Endothelial cell of hepatic sinusoid (primary cell): Measurements from ENCODE around the gene POU3F3.

Experiments used
- in situ Hi-C: cut with HindIII; loops from 2 replicates; pipeline ENCODE4 v1.10.0; 2017; ENCODE audit warnings: low sequenced_read_pairs

Gene POU3F3

DNA sequence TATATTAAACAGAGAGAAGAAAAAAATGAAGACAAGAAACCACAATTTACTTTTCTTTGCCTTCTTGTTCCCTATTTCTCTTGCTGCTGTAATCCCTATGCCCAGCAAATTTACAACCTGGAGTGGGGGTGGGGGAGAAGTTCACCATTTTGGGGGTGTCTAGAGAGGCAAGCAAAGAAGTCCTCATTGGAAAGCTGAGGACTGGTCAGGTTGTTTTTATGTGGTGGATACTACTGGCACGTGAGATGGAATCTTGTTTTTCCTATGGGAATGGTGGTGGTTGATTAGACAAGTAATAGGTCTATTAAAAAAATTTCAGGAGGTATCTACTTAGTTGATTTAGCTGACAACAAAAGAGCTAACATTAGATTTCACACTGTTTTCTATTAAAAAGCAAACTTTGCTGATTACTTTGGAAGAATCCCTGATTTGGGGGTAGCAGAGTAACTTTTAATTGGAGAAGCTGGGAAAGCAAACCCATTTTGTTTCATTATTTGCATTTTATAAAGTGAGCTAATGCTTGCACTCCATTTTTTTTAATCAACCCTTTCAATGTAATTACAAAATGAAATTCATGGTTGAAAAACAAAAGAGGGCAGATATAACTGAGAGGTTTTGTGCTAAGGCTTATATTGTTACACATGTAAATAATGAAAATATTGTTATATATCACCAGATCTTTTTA lies 6.0 kb downstream of the POU3F3 start:
- in situ Hi-C loops, result no loop called here

DNA sequence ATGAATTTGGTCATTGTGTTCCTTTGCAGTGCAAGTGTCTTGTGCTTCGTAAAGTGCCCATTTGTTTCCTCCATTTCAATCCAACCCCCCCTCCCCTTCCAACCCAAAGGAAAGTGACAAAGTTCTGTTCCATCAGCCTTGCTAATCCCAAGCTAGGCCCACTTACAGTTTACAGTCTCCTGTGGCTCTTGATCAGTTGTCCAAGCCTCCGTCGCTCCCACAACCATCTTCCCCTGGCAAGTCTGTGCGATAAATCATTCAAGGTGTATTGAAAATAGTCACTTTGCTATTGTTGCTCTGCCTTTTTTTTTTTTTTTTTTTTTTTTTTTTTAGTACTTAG lies 6.5 kb downstream of the POU3F3 start:
- in situ Hi-C loops, result no loop called here

DNA sequence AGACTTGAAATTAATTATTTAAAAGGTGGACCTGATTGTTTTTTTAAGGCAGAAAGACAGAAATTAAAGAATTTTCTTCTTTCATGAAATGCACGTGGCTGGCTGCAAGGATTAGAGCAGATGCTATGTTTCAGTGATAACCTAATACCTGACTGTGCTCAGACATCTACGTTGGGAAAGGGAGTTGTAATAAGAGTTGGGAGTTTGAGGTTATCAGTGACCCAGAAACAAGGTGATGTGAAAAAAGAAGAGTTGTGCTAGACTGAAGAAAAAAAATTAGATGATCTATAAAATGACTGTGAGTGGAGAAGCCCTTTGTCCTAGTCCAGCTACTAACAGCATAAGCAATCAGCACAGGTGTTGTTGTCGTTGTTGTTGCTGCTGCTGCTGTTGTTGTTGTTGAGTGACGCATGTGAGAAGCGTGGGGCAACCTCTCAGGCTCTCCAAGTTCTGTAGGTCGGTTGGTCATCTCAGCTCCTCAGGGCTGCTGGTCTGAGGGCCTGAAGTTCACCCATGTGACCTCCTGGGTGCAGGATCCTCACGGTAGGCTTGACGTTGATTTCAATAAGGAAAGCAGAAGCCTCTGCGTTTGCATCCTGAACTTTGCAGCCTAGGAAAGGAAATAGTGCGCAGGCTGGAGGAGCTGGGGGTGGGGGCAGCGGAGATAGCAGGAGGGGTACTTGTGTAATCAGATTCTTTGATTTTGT lies 7.6 kb downstream of the POU3F3 start:
- in situ Hi-C loops, result no loop called here

DNA sequence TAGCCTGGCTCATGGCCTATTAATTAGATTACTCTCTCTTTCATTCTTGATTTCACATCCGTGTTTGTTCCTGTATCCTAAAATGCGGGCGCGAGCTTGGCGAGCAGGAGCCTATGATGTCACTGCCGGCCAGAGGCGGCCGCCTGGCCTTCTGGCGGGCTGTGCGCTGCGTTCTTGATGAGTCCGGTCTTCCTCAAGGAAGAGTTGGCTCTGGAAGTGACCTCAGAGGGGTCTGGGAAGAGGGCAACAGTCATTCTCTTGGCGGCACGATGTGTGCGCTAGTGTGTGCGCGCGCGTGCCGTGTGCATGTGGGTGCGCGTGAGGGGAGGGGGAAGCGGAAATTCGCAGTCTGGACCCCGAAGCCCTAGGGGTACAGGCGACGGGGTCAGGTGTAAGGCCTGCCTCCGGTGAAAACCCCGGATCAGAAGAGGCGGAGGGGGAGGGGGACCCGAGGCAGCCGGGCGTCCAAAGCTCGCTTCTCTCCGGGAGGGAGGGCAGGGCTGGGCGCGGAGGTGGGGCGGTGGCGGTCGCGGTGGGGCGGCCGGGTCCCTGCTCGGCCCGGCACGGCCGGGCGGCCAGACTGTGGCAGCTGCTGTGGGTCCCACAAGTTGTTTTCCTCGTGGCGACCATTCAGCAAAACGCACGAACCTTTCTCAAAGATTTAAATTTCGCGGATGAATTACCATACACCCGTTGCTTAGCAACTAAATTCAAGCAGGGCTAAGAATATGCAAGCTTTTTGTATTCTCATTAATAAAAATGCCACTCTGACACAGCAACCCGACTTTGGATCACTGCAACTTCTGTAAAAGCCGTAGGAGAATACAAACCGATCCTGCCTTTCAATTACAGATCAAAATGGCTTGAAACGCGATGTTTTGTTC lies 8.4 kb downstream of the POU3F3 start:
- in situ Hi-C loops, result no loop called here

DNA sequence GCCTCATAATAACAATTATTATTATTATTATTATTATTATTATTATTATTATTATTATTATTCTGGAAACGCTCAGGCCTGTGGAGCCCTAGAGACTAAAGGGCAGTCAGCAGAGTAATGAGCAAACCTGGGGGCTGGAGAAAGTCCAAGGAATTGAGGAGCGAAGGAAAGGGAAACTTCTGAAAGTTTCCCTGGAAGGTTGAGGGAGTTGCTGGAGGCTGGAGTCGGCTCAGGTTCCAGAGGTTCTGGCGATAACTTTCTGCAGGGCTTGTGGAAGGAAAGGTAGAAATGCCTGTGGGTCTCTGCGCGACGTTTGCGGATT lies 9.2 kb downstream of the POU3F3 start:
- in situ Hi-C loops, result no loop called here

DNA sequence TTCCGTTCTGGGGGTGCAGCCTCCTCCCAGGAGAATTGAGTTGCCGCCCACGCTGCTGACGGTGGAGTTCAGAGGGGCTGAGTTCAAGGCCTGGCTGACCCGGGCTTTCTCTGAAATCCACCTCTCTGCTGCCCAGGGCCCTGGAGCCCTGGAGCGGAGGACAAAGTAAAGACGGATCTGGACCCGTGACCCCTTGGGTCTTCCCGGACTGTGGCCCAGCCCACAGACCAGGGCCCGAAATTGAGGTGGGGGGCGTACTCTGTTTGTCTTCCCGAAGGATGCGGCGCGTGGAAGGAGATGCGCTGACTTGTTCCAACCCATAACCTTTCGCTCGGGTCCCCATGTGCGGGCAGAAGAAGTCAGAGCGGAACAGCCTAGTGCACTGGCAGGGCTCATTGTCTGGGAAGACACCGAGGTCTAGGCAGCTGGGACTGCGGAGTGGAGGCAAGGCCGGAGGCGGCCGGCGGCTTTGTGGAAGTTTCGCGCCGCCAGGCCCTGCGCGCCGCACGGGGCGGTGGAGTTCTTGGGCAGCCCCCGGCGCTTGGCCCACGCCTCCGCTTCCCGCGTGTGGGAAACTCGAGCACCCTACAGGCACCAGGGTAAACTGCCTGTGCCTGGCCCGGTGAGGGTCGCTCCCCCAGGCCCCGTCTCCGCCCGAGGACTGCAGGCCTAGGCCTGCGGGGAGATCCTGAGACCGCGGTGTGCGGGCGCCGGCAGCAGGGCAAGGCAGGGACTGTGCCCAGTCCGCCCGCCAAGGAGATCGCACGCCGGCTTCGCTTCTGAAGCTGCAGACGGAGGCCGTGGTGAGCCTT lies 9.8 kb downstream of the POU3F3 start:
- in situ Hi-C loops, result no loop called here

DNA sequence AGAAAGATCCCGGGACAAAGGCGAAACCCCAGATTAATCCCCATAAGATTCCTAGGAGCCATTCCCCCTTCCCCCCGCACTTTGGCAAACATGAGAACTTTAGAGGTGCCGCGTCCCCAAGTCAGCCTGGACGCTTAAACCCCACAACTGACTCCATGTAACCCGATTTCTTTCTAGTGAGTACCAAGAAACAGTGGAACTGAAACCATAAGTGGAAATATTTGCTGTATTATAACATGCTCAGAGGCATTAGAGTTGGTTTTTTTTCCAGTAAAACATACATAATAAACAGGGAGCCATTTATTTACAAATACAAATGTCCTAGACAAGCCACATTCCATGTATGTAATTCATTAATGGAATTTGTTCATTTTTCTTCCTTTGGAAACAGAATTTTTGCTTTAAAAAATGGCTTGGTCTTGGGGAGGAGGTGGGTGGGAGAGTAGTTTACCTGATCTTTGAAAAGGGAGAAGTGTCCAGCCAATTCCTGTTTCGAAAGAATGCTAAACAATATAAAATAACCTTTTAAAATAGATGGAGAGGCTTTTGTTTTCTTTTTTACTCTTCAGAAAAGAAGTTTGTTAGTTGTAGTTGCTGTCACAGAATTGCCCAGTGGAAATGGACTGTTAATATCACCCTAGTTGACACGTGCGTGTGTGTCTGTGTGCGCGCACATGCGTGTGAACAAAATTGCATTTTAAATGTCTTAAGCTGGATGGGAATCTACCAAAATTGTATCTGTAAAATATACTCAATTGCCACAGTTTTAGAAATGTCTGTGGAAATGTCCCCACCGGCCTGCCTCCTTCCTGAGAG lies 10.6 kb downstream of the POU3F3 start:
- in situ Hi-C loops, result no loop called here

DNA sequence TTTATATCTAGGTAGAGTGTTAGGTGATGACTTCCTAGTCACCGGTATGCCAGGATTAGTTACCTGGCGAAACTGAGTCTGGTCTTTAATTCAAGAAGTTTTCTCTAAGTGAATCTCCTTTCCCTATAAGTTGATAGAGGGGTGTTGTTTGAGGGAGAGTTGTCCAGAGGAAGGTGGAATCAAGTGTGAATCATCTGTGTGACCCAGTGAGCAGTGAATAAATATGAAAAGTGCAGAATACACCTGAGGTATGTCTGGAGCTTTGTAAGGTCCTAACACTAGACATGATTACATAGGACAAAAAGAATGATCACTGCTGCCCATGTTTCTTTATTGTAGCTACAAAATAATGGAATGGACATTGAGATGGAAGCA lies 11.2 kb downstream of the POU3F3 start:
- in situ Hi-C loops, result no loop called here

DNA sequence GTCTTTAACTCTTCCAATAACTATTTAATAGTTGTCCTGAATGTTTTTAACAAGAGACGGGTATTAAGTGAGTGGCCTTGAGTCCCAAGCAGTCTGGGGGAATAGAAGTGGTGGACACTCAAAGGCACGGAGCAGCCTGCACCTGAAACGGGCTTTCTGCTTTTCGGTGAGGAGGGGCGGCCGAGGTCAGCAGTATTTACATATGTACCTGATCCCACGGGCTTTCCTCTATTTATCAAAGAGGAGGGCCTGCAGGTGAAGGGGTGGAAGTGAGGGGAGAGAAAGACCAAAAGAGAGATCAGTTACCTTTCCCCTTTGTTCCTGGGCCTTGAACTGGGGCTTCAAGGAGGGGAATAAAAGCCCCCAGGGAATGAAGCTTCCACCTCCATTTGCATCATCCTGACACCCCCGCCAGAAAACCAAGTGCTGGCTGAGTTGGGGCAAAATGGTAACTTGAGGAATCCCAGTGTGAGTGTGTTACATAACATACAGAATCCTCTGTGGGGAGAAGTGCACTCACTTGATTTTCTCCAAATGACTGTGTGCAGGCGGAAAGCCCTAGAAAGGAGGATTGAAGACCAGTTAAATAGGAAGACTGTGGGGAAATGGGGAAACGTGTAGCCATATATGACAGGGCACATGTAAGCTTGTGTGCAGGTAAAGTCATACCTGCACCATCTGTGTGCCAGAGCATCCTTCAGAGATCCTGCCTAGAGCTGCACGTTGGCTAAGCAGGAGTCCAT lies 12.4 kb downstream of the POU3F3 start:
- in situ Hi-C loops, result no loop called here

DNA sequence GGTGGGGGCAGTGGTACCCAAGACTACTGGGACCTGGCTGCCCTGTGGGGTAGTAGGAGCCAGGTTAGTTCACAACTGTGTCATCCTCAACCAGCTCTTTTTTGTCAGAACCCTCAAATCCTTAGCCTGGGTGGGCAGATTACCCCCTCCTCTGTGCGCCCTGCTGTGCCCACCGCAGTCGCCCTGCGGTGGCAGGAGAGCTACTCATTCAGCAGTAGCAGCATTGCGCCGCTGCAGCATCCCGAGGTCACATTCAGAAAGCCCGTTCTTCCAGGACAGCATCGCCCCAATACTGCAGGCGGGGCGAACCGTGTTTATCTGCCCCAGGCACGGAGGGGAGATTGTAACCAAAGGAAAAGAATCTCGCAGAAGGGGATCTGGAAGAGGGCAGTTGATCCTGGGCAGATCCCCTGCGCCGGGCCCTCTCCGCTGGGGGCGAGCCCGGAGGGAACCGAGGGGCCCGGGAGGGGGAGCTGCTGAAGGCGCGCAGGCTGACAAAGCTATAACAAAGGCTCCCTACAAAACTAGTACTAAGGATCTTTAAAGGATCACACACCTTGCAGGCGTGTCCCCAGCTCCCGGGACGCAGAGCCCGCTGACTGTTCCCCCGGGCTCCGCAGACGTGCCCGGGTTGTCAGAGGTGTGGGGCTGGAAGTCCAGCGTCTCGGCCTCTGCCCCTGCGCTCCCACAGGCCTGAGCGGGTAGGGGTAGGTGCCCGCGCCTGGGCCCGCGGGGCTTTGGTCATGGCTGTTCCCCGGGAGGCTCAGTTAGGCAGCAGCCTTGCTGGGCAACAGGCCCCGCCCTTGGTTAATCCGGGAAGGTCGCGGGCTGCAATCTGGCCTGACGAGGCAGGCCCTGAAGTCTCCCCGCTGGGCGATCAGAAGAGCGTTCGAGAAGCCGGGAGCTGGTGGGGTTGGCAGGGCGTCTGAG lies 13.2 kb downstream of the POU3F3 start:
- in situ Hi-C loops, result no loop called here

DNA sequence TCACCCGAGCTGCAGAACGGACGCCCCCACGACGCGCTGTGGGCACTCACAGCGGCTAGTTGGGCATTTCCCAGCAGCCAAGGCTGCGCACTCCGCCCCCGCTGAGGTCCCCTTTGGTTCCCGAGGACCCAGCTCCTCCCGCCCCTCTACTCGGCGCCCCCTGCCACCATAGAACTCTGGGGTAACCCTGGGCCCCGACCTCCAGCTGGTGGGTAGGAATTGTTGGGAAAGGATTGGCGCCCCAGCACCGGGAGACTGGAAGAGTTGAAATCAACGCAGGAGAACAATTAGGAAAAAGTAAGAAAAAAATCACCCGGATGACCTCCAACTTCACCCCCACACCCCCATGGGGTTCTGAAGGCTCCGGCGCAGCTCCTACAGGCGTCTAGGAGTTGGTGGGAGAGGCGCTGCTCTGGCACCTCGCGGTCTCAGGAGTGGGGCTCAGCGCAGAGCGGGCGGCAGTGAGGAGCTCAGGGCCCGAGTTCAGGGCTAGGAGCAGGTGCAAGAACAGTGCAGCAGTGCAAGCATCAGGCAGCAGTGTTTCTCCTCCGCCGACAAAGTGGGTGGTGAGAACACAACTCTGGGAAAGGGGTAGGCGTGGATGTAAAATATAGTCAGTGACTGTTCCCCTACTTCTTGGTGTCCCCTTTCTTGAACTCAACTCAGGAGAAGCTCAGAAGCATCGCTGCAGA lies 14.0 kb downstream of the POU3F3 start:
- in situ Hi-C loops, result no loop called here

DNA sequence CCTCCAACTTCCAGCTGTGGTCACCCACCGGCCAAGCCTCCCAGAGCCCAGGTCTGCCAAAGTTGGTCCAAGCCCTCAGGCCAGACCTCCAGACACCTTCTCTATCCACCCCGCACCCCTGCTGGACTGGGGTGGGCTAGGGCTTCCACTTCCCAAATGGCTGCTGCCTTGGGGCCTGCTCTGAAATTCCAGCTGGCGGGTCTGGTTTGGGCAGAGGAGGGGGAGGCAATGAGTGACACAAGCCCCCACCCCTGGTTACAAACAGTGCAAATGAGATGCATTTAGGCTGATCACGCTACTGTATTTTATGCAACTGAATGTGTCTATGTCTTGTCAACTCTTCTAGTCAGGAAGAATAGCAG lies 14.6 kb downstream of the POU3F3 start:
- in situ Hi-C loops, result no loop called here

DNA sequence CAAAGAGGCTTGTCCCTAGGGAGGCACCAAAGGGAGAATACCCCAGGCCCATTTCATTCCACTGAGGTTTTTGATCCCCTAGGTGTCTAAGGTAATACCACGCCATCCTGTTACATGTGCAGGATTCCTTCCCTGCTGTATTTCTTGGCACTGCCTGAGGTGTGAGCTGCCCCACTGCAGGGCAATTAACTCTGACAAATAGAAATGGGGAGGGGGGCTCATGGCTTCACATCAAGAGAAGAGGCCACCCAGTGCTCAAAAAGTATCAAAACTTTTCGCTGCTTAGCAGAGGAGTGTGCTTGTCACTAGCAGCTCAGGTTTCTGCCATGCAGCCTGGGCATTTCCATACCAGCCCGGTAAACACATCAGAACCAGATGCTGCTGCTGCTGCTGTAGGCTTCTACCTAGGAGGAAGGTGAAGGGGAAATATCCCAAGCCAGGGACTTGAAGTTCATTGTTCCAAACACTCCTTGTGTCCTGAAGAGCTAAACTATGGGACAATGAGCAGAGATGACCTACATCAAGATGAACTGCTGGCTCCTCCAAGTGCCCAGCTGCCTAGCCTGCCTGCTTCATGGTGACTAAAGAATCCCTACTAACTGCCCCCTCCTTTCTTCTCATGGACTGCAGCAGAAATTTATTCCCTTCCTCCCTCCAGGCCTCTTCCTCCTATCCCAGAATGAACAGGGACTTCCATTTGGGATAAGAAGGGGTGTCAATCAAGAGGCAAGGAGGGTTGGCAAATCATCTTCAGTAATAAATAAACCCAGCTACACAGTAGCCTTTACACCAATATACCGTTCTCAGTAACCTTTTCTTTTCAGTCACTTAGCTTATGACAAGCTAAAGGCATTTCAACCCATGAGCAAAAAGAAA lies 16.4 kb downstream of the POU3F3 start:
- in situ Hi-C loops, result no loop called here

DNA sequence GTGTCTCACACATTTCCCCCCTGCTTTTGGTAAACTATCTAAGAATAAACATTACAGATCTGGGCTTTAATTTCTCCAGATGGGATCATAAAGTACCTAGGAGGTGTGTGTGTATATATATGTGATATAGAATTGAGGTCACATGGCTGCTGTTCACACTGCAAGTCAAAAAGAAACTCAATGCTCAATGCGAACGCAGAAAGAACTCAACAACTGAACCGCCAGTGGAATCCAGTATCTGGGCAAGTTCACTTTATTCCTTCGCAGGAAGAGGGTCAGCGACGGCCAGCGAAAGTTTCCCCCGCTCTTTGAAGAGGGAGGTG lies 17.7 kb downstream of the POU3F3 start:
- in situ Hi-C loops, result no loop called here

DNA sequence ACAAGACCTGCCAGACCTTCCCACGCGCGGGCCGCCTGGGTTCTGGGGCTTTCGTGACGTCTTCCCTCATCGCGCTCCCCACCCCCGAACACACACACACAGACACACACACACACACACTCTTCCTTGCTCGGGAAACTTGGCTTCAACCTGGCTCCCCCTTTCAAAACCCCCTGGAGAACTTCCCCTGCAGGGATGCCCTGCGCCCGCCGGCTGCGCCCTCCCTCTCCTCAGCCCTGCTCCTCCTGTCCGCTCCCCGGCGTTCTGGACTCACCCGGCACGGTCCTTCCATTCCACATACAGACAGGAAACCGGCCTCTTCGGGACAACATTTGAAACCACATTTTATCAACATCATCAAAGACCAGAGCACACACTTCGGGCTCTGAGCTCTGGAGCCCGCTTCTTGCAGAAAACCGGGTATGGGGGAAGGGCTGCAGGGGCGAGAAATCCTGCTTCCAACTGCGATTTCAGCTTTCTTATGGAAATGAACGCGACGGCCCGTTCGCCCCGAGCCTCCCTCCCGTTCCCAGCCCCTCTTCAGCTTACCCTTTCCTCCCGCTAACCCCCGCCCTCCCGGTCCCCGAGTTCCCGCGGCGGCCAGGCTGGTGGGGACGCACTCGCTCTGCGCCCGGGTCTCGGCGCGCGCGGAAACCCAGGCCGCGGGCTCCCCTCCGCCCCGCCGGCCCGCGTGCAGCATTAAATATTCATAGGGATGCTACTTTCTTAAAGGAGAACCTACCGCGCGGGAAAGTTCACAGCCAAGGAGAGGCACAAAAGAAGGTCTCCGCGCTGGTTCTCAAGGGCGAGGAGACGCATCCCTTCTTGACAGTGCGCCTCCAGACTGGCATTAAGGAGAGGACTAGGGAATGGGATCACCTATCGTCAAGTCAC lies 18.3 kb downstream of the POU3F3 start:
- in situ Hi-C loops, result no loop called here
